HPDE6-E6E7 (cell line): ENCODE results near the gene GSTM4.

Experiments
- DNase-seq: peaks from one replicate; pipeline ENCODE4 v3.0.0; 2011; ENCODE audit warnings: missing footprints; ENCODE audit errors: extremely low spot score

The GSTM4 gene

DNA sequence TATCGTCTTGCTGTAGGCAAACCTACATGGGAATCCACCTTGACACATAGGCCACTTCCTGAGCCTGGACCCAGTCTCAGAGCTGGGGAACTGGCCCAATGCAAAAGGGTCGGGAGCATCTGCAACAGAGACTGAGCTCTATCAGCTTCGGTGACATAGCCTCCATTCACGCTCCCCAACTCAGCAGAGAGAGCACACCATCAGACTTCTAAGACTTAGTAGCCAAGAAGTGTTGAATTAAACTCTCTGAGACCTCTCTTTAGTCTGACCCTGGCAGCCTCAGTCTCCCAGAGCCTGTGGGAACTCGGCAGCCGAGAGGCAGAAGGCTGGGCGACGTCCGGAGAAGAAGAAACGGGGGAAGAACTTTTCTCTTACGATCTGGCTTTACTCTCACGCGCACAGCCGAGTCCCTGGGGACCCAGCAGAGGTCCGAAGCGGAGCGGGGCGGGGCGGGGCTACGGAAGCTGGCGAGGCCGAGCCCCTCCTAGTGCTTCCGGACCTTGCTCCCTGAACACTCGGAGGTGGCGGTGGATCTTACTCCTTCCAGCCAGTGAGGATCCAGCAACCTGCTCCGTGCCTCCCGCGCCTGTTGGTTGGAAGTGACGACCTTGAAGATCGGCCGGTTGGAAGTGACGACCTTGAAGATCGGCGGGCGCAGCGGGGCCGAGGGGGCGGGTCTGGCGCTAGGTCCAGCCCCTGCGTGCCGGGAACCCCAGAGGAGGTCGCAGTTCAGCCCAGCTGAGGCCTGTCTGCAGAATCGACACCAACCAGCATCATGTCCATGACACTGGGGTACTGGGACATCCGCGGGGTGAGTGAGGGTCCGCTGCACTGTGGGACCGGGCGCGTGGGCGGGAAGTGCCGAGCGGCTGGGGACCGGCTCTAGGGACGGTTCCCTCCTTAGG, at the start of gene GSTM4:
GSTM4 (plus strand) TSS at position 485 of the 905 bp plus-strand sequence; CDS start at position 776, 291 bp downstream.
- peak; percentile 37 for DNase-seq

DNA sequence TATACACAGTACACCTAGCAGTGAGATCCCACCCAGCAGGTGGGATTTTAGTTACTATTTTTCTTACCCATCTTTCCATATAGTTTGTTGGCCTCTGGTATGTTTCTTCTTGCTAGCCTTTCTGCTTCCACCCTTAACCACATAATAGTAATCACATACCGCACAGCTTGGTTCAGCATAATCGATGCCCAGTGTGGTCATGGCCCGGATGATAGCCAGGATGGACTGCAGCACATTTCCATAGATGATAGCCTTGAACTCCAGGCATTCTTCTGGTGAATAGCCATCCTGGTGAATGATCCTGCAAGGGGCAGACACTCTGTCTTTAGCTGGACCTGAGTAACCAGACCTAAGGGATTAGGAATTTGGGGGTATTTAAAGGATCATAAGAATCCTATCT, 46.0 kb upstream of the GSTM4 start:
- no peak for DNase-seq

DNA sequence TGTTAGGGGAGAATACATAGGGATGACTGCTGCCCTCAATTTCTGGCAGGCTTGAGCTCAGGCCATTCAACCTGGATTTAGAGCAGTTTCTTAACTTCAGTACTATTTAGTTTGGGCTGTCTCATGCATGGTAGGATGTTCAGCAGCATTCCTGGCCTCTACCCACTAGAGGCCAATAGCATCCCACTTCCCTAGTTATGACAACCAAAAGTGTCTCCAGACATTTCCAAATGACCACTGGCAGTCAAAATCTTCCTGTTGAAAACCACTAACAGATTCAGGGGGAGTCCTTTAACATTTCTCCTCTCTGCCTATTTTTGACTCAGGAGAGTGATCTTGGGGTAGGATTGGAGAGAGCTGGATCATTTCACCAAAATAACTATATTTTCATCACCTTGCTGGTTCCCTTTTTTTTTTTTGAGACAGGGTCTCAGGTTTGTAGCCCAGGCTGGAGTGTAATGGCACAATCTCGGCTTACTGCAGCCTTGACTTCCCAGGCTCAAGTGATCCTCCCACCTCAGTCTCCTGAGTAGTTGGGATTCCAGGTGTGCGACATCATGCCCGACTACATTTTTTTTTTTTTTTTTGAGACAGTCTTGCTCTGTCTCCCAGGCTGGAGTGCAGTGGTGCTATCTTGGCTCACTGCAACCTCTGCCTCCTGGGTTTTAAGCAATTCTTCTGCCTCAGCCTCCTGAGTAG, 45.1 kb upstream of the GSTM4 start:
- DNase-seq, result no peak

- DNase-seq, result no peak
These were observed 44.5 kb upstream of the GSTM4 start for GRCh38 chr1:109611308-109611990.

DNA sequence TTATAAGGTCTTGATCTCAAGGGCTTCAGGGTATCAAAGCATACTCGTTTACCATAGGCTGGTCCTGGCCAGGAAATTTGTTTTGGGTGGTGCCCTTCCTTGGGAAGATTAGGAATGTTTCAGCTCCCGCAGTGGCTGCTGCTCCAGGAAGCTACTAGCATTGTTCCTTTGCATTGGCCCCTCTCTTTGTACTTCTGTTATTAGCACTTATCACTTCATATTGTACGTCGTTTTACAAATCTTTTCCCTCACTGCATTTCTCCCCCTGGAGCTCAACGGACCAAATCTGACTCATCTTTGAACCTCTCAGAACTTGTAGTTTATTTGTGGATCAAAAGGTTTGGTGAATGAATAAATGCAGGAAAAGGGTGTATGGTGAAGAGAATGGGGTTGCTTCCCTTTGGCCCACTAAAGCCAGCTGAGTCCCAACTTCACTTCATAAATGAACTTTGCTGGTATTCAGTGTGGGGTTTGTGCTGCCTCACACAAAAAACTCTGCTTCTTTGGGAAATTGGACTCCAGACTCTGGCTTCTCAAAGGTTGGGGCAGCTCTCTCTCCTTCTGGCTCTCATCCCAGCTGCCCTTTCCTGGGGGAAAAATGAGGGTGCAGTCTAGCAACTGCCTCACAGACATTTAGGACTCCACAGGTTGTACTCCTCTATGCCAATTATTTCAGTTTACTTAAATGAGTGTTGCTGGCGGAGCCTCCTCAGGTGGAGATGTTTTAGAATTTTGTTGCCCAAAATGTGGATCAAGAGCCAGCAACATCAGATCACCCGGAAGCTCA, 42.3 kb upstream of the GSTM4 start:
- no peak for DNase-seq

GRCh38 chr1:109615879-109616278, 40.0 kb upstream of the GSTM4 start:
- DNase-seq, result no peak

DNA sequence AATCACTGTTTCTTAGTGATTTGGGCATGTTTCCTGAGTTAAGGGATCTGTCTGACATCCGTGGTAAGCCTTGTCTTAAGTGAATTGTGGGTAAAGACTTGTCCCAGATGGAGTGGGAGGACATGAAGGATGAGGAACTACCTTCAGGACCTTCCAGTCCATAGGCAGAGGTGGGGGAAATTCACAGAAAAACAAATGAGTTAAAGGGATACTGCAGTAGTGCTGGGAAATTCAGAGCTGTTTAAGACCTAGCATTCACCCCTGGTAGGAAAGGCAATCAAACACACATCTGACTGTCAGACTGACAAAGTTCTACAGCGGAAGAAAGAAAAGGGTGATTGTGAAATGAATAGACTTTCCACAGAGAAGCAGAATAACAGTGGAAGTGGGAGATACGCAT, 39.5 kb upstream of the GSTM4 start:
- no peak for DNase-seq

DNA sequence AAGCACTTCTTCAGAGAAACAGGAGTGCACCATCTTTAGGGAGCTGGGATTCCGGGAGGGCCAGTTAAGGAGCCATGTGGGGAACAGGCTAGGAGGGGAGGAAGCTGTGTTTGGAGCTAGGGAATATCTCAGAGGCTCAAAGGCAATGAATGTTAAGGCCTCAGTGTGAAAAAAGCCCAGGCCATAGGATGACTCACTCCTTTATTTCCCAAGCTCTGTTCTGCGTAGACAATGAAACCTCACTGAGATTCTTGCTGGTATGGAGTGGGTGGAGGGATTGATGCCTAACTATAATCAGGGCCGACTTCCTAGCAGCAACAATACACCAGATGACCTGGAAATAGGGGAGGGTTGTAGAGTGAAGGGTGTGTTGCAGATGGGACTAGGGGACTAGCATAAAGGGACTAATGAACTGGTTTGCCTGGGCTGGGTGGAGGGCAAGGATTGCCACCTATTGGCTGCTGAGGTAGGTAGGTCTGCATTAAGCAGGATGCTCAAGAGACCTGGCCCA, 38.6 kb upstream of the GSTM4 start:
- peak; percentile 78 for DNase-seq

DNA sequence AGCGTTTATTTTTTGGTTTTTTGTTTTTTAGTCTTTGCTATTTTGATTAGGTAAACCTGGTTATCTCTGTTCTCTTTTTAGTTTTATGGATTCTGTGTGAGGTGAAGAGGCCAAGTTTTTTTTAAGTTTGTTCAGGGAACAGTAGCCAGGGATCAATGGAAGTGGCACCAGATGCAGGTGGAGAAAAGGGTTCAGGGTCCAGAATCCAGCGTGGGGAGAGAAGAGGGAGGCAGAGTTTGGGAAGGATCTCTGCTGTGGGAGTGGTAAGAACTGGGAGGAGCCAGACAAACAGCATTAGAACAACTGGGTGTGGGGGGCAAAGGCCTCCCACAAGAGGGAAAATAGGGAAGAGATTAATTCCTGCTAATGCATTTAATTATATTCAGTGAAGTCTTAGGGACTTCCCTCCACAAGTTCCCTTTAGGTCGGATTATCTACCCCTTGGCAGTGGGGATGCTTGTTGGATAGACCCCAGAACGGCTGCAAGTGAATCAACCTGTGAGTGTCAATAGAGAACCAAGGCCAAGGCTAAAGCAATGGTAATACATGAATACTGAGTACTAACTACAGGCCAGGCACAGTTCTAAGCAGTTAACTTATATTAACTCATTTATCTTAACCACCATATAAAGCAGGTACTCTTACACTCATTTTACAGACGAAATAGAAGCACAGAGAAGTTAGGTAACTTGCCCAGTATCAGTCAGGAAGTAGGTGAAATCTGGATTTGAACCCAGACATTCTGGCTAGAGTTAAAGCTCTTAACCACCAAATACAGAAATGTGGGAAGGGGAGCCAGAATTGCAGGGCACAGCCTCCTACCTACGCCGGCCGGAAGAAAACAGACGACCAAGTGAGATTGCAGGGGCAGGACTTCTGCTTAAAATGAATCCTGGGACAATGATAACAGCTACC, 37.0 kb upstream of the GSTM4 start:
- DNase-seq, result no peak

DNA sequence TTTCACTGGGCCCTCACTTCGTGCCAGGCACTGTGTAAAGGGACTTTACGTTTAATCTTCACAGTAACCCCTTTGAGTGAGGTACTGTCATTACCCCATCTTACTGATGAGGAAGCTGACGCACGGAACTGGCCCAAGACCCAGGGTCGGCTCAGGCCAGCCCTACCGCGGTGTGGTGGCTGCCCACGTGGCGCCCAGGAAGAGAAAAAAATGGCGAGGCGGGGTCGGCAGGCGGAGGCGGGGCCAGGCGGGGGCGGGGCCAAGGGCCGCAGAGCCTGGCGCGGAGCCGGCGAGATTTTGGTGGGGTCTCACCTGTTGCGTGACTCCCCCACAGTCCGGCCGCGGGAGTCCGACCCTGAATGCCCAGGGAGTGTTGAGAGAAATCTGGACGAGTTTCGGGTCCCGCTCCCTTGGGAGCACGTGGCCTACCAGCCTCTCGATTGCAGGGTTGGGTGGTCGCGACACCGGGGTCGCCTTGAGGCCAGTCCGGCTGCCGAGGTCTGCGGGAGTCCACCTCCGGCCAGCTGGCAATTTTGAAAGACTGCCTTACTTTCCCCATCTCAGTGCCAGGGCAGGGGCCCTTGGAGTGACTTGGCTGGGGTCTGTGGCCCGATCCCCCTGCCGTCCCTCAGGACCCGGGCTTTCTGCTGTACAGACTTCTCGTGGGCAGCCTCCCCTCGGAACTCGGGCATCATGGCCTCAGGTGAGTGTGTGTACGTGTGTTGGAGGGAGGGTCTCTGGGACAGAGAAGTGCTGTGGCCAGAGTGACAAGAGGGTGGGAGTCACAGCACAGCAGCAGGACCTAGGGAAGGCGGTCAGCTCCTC, 36.1 kb upstream of the GSTM4 start, which contains the start of the genes AMPD2 and GNAT2:
AMPD2 (plus strand) TSS at position 262 of the 825 bp plus-strand sequence. CDS start 1,339 bp downstream, outside the sequence.
GNAT2 (minus strand) TSS at position 41 of the 825 bp plus-strand sequence. CDS start 6,746 bp downstream, outside the sequence.
- DNase-seq, result peak; percentile 79

DNA sequence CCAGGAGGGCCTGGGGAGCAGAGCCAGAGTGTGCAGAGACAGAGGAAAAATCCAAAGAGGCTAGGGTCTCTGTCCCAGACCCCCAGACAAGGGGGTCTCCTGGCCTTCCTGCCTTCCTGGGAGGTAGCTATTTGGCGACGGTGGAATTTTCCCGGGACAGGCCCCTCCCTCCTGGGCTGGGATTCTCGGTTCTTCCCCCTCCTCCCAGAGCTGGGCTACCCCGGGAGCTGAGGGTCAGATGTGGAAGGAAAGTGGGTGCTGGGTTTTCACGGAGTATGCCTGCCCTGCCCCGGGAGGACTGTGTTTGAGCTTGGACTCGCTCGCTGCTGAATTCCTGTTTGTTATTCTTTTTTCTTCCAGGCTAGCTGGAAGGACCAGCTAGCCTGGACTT, 35.5 kb upstream of the GSTM4 start:
- DNase-seq, result peak; percentile 48

DNA sequence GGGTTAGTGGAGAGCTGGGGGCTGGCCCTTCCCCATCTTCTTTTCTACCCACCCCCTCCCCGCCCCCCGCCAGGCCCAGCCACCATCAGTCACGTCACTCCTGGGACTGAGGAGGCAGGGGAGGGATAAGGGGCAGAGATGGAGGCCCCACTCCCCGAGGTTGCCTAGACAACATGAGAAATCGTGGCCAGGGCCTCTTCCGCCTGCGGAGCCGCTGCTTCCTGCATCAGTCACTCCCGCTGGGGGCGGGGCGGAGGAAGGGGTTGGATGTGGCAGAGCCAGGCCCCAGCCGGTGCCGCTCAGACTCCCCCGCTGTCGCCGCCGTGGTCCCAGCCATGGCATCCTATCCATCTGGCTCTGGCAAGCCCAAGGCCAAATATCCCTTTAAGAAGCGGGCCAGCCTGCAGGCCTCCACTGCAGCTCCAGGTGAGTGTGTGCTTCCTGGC, 35.0 kb upstream of the GSTM4 start:
- peak; percentile 88 for DNase-seq

DNA sequence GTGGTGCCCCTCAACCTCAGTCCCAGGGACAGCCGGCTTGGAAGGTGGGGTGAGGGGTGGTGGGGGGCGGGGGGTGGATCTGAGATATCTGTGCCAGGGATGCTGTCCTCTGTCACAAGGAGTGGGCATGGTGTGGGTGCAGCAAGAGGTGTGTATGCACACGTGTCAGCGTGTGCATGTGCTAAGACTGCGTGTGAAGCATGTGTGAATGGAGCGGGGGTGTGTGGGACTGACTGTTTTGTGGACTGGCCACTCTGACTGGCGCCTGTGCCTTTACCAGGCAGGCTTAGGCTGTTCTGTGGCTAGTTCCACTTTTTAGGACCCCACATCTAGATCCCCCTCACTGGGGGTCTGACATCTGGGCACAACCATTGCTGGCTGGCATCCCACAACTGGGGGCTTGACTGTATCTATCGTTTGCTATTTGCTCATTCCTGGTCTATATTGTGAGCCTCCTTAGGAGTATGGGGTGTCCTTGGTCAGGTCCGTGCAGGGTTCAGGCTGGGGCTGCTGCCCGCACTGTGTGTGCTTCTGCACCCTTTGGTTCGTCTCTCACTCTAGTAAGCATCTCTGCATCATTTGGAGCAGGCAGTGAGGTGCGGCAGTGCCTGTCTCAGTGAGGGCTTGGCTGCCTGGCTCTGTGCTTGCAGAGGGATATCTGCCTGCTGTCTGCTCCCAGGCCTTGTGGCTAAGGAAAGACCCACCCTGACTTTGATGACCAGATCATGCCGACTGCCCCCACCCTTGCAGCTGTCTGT, 34.3 kb upstream of the GSTM4 start:
- DNase-seq, result no peak

GRCh38 chr1:109622137-109622892, 33.6 kb upstream of the GSTM4 start:
- no peak for DNase-seq

GRCh38 chr1:109622895-109623294, 33.0 kb upstream of the GSTM4 start:
- no peak for DNase-seq

DNA sequence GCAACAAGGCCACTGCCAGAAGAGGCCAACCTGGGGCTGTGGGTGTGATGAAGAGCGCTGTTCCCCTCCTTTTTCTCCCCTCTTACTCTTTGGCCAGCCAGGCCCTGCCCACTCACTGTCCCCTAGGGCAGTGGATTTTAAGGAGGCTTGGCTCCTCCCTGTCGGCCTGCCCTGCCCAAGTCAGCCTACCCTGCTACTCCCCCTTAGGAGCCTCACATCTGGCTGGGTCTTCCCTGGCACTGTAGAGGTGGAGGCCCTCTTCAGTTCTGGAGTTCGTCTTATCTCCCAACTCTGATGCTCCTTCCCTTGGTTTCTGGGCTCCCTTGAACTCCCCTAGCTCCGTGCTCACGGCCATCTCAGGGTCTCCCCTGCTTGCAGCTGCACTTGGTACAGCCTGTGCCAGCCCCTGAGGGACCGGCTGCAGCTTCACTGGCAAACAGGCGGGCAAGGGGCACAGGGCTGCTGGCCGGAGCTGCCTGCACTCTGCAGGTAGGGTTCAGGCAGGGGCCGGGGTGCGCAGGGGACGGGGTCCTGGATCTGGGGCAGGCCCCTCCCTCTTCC, 32.2 kb upstream of the GSTM4 start:
- no peak for DNase-seq
